GM12875 (cell line): ENCODE measurements around the gene EP400.

ENCODE experiments used
- H3K4me3 ChIP-seq: one replicate; pipeline ENCODE4 v1.5.1; 2011; ENCODE audit warnings: low read depth, low read length, control low read depth
- CTCF ChIP-seq: IDR thresholded peaks from 2 replicates; pipeline ENCODE4 v1.5.1; 2011; ENCODE audit warnings: low read depth, mild to moderate bottlenecking, control low read depth, inconsistent platforms, low read length, moderate library complexity, borderline replicate concordance; ENCODE audit not compliant: insufficient read depth

The EP400 gene

GRCh38 chr12:131962069-131962468 is 12.3 kb downstream of the EP400 start:
- H3K4me3 ChIP-seq = no peak overlapping the region
- no peak for TF ChIP-seq CTCF

GRCh38 chr12:131963381-131963780 is 13.6 kb downstream of the EP400 start:
- H3K4me3 ChIP-seq = no peak overlapping the region
- no peak for TF ChIP-seq CTCF

GRCh38 chr12:131965073-131965472 is 15.3 kb downstream of the EP400 start:
- TF ChIP-seq CTCF = no peak
- no peak overlapping the region for H3K4me3 ChIP-seq

- no peak overlapping the region for H3K4me3 ChIP-seq
- no peak for TF ChIP-seq CTCF
These were observed 21.5 kb downstream of the EP400 start for GRCh38 chr12:131971226-131971625.

GRCh38 chr12:131975228-131975627 is 25.5 kb downstream of the EP400 start:
- H3K4me3 ChIP-seq = no peak overlapping the region
- TF ChIP-seq CTCF = no peak

- TF ChIP-seq CTCF = no peak
- H3K4me3 ChIP-seq = no peak overlapping the region
These were observed 29.9 kb downstream of the EP400 start for GRCh38 chr12:131979606-131980005.

- no peak for TF ChIP-seq CTCF
- H3K4me3 ChIP-seq = no peak overlapping the region
These were observed 30.5 kb downstream of the EP400 start for GRCh38 chr12:131980263-131980662.
